ENCODE results near the gene FOXK1.
"Not testable (repeated sequence)": the region's sequence is repeated elsewhere in the genome, so short reads cannot be mapped to it uniquely, and the experiment has no call there.

Gene FOXK1

DNA sequence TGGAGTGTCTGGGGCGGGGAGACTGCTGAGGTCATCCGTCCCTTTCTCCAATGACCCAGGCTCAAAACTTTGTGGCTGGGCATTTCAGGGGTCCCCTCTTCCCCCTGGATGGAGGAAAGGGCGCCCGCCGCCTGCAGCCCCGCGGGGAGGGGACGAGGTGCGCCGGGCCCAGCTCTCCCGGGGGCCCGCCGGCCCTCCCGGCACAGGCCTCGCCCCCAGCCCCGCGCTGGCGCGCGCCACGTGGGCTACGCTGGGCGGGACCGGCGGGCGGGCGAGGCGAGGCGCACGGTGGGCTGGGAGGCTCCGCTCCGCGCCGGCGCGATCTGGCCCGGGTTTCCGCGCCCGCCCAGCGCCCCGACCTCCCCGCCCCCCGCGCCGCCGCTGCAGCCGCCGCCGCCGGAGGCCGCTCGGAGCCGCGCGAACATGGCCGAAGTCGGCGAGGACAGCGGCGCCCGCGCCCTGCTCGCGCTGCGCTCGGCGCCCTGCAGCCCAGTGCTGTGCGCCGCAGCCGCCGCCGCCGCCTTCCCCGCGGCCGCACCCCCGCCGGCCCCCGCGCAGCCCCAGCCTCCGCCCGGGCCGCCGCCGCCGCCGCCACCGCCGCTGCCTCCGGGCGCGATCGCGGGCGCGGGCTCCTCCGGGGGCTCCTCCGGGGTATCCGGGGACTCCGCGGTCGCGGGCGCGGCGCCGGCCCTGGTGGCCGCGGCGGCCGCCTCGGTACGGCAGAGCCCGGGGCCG, at the start of gene FOXK1:
Gene FOXK1 (plus strand): TSS at position 410 of the 735 bp plus-strand sequence. CDS start 14 bp downstream, at position 424.
- DNase-seq (ENCODE audit: low read depth in 1 of 2, low spot score in 1 of 2): peak; percentile 82 to 85
- no peak for TF ChIP-seq JUND (IDR thresholded peaks at IDR 0.05; ENCODE audit: low read depth)
- in situ Hi-C loops (cut with HindIII; ENCODE audit: low pct_unique_long_range_greater_than_20kb, low sequenced_read_pairs): no loop called here

DNA sequence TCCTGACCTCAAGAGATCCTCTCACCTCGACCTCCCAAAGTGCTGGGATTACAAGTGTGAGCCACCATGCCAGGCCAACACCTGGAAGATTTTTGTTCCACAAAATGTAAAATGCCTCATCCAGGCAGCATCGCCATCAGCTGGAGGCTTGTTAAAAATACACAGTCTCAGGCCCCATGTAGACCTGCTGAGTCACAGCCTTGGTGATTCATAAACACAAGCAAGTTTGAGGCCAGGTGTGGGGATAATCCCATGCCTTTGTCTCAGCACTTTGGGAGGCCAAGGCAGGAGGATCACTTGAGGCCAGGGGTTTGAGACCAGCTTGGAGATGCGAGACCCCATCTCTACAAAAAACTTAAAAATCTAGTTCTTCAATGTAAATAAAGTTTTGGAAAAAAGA, 49.1 kb upstream of the FOXK1 start:
- in situ Hi-C loops (cut with HindIII; ENCODE audit: low pct_unique_long_range_greater_than_20kb, low sequenced_read_pairs): no loop called here
- TF ChIP-seq JUND (IDR thresholded peaks at IDR 0.05; ENCODE audit: low read depth): no peak
- DNase-seq (ENCODE audit: low read depth in 1 of 2, low spot score in 1 of 2): peak in 1 of 2 experiments; percentile 64

GRCh38 chr7:4634166-4634565, 47.9 kb upstream of the FOXK1 start:
- TF ChIP-seq JUND (IDR thresholded peaks at IDR 0.05; ENCODE audit: low read depth): no peak
- in situ Hi-C loops (cut with HindIII; ENCODE audit: low pct_unique_long_range_greater_than_20kb, low sequenced_read_pairs): no loop called here
- no peak for DNase-seq (ENCODE audit: low read depth in 1 of 2, low spot score in 1 of 2)

DNA sequence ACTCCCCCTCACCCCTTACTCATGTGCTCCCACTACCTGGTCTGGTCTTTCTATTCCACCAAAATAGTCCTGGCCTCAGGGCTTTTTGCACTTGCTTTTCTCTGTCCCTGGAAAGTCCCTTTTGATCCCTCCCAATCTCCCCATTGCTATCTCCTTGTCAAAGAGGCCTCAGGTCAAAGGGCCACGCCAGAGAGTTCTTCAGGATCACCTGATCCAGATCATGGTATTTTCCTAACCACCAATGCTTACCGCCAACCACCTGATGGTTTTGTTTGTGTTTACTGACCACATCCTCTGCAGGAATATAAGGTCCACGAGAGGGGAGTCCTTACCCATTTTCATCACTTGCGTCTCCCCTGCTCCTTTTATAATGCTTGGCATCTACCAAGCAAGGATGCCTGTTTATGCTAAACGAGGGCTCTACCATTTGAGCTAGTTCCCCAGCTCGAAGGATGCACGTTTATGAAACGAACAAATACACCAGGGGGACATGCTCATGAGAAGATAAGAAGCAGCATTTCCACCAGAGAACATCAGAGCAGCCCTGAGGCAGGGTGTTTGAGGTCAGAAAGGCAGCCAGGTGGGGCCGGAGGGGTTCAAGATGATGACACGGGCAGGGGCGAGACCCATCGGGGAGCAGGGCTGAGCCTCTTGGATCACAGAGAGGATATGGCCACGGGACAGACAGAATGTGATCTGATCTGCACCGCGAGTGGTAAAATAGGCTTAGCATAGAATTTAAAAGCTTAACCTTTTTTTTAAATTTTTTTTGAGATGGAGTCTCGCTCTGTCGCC, 43.1 kb upstream of the FOXK1 start:
- in situ Hi-C loops (cut with HindIII; ENCODE audit: low pct_unique_long_range_greater_than_20kb, low sequenced_read_pairs): no loop called here
- no peak for TF ChIP-seq JUND (IDR thresholded peaks at IDR 0.05; ENCODE audit: low read depth)
- no peak for DNase-seq (ENCODE audit: low read depth in 1 of 2, low spot score in 1 of 2)

- DNase-seq (ENCODE audit: low read depth in 1 of 2, low spot score in 1 of 2): no peak
- TF ChIP-seq JUND (IDR thresholded peaks at IDR 0.05; ENCODE audit: low read depth): no peak
- in situ Hi-C loops (cut with HindIII; ENCODE audit: low pct_unique_long_range_greater_than_20kb, low sequenced_read_pairs): no loop called here
These were observed 40.9 kb upstream of the FOXK1 start for GRCh38 chr7:4641091-4641666.

DNA sequence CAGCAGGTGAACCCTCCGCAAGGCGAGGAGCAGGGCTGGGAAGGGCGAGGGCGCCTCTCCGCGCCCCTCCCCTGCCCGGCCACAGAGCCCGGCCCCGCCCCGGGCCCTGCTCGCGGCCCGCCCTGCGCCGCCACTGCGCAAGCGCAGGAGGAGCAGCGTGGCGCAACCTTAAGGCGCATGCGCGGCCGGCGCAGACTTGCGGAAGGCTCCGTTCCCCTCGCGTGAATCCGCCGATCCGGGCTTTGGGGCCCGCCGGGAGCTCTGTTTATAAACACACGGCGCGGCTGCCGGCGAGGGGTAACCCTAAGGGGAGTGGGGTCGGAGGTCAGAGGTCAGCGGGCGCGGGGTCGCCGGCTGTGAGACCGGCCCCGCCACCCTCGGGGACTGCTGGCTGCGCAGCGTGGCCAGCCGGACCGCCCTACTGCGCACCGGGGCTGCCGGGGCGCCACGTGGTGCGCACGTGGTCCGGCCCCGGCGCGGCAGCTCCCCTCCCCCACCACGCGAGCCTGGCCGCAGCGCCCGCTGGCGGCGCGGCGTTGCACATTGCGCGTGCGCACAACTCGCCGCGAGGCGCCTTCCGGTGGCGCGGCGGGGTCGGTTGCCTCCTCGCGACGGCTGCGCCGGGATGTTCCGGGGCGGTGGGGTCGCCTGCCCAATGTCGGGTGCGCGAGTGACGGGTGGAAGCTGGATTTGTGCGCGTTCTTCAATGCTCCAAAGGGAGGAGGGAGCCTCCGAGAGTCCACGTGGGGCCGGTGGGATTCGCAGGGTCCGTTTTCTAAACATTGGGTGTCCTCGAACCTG, 40.2 kb upstream of the FOXK1 start:
- peak; percentile 96 to 97 for DNase-seq (ENCODE audit: low read depth in 1 of 2, low spot score in 1 of 2)
- in situ Hi-C loops (cut with HindIII; ENCODE audit: low pct_unique_long_range_greater_than_20kb, low sequenced_read_pairs): no loop called here
- TF ChIP-seq JUND (IDR thresholded peaks at IDR 0.05; ENCODE audit: low read depth): peak; percentile 45; the same call in 1 of the 2 replicates

DNA sequence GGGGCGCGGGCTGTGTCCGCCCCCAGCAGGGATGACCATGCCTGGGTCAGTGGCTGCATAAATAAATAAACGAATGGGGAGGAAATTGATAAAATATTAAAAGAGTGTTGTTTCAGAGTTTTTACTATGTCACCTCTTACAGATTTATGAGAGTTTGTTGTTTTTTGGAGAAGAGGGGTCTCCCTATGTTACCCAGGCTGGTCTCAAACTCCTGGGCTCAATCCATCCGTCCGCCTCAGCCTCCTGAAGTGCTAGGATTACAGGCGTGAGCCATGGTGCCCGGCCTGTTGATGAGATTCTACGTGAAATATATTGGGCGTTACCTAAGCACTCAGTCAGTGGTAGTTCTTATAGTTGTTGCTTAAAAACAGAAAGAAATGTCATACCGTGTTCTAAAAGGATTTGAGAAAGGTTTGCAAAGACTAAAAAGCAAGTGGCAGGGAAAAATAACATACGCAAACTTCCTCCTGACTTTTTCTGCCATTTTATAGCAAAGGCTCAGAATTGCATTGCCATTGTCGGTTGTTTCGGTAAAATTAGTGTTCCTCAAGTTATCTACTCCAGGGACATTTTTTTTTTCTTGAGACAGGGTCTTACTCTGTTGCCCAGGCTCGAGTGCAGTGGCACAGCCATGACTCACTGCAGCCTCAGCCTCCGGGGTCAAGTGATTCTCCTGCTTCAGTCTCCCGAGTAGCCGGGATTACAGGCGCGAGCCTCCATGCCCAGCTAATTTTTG, 39.5 kb upstream of the FOXK1 start:
- no peak for TF ChIP-seq JUND (IDR thresholded peaks at IDR 0.05; ENCODE audit: low read depth)
- no peak for DNase-seq (ENCODE audit: low read depth in 1 of 2, low spot score in 1 of 2)
- in situ Hi-C loops (cut with HindIII; ENCODE audit: low pct_unique_long_range_greater_than_20kb, low sequenced_read_pairs): no loop called here

GRCh38 chr7:4643204-4643471, 39.0 kb upstream of the FOXK1 start:
- DNase-seq (ENCODE audit: low read depth in 1 of 2, low spot score in 1 of 2); in situ Hi-C loops (cut with HindIII; ENCODE audit: low pct_unique_long_range_greater_than_20kb, low sequenced_read_pairs): not testable (repeated sequence)

- DNase-seq (ENCODE audit: low read depth in 1 of 2, low spot score in 1 of 2): no peak
- no peak for TF ChIP-seq JUND (IDR thresholded peaks at IDR 0.05; ENCODE audit: low read depth)
- in situ Hi-C loops (cut with HindIII; ENCODE audit: low pct_unique_long_range_greater_than_20kb, low sequenced_read_pairs): no loop called here
These were observed 36.8 kb upstream of the FOXK1 start for GRCh38 chr7:4645246-4645645.

- no peak for DNase-seq (ENCODE audit: low read depth in 1 of 2, low spot score in 1 of 2)
- TF ChIP-seq JUND (IDR thresholded peaks at IDR 0.05; ENCODE audit: low read depth): no peak
- in situ Hi-C loops (cut with HindIII; ENCODE audit: low pct_unique_long_range_greater_than_20kb, low sequenced_read_pairs): no loop called here
These were observed 34.0 kb upstream of the FOXK1 start for GRCh38 chr7:4648111-4648510.

- in situ Hi-C loops (cut with HindIII; ENCODE audit: low pct_unique_long_range_greater_than_20kb, low sequenced_read_pairs): no loop called here
- TF ChIP-seq JUND (IDR thresholded peaks at IDR 0.05; ENCODE audit: low read depth): no peak
These were observed 31.6 kb upstream of the FOXK1 start for GRCh38 chr7:4650433-4651047.

GRCh38 chr7:4653771-4654170, 28.3 kb upstream of the FOXK1 start:
- no peak for TF ChIP-seq JUND (IDR thresholded peaks at IDR 0.05; ENCODE audit: low read depth)
- DNase-seq (ENCODE audit: low read depth in 1 of 2, low spot score in 1 of 2): no peak
- in situ Hi-C loops (cut with HindIII; ENCODE audit: low pct_unique_long_range_greater_than_20kb, low sequenced_read_pairs): no loop called here

More at GRCh38 chr7:4650433-4651047, 31.6 kb upstream of the FOXK1 start:
- no peak for DNase-seq (ENCODE audit: low read depth in 1 of 2, low spot score in 1 of 2)
